HepG2 (cell line): ENCODE data around the gene ZNF22. TPM values are rescaled to one million over a fixed set of nuclear protein-coding genes. Genes with fewer than 3 reads are reported as not detected.

Experiments used
- ATAC-seq: fragments of 200-7000 bp; cut with Tn5 transposase; 3 replicates; pipeline ENCODE4 v1.9.1; 2020; ENCODE audit warnings: mild to moderate bottlenecking, moderate library complexity
- BruUV-seq: library from RNA; stranded (reverse); fragments of 400-500 nt; replicated peaks from 2 replicates; lab custom pipeline; 2021; lab: Mats Ljungman, UMichigan
- CTCF ChIA-PET: fragments of 300-600 bp; formaldehyde crosslinking; extraction: SDS; loops from one replicate; lab custom pipeline; 2021; ENCODE audit warnings: low total read pairs, inconsistent platforms, low intra/inter-chr PET ratio; lab: Yijun Ruan, JAX
- POLR2A ChIA-PET: fragments of 350-600 bp; sonication (Branson Sonifier 250); formaldehyde crosslinking; loops from one replicate; lab custom pipeline; 2020; ENCODE audit warnings: antibody characterized with exemption, inconsistent platforms; lab: Yijun Ruan, JAX
- DNase-seq: peaks from one replicate; pipeline ENCODE4 v3.0.0-alpha.2; 2015; ENCODE audit warnings: low spot score
- FAIRE-seq: peaks from 3 replicates; lab custom pipeline; 2011; peaks lifted over from hg19 to GRCh38; lab: Jason Lieb, UNC
- H2AFZ ChIP-seq: one replicate; pipeline ENCODE4 v1.6.1; 2011; ENCODE audit warnings: low read length, inconsistent platforms
- H3K27ac ChIP-seq: fragments of 300-600 bp; 3 replicates; pipeline ENCODE4 v1.8.0; 2011; ENCODE audit warnings: mixed run types, mild to moderate bottlenecking, mixed read lengths, low read length, inconsistent platforms; ENCODE audit not compliant: insufficient read depth; ENCODE audit errors: extremely low read length
- H3K27me3 ChIP-seq, 2 experiments: fragments of 200-600 bp in 1 of 2; 2 replicates in 1 of 2; 3 replicates in 1 of 2; pipeline versions ENCODE4 v1.6.0 to v1.8.0; 2011; ENCODE audit warnings: low read length in 2 of 2, mild to moderate bottlenecking in 2 of 2, moderate library complexity in 2 of 2, inconsistent platforms in 1 of 2; ENCODE audit not compliant: insufficient read depth in 2 of 2, control insufficient read depth in 1 of 2
- H3K36me3 ChIP-seq, 2 experiments: fragments of 200-600 bp in 1 of 2; replicated peaks in 1 of 2; 2 replicates in 1 of 2; 3 replicates in 1 of 2; pipeline versions ENCODE4 v1.5.1 to v1.8.0; 2011; ENCODE audit warnings: low read length in 2 of 2, inconsistent platforms in 1 of 2; ENCODE audit not compliant: insufficient read depth in 2 of 2, control insufficient read depth in 1 of 2
- H3K4me1 ChIP-seq: 2 replicates; pipeline ENCODE4 v1.5.1; 2012; ENCODE audit warnings: low read length, inconsistent platforms; ENCODE audit not compliant: insufficient read depth
- H3K4me2 ChIP-seq: 2 replicates; pipeline ENCODE4 v1.6.0; 2011; ENCODE audit warnings: low read depth, low read length, inconsistent platforms
- H3K4me3 ChIP-seq, 3 experiments: fragments of 200-600 bp in 1 of 3; sonication (generic), shearing (Covaris generic) in 1 of 3; replicated peaks in 1 of 3; 2 replicates each; pipeline ENCODE4 v1.5.1; 2011 to 2016; ENCODE audit warnings: low read length in 3 of 3, inconsistent platforms in 2 of 3, low read depth in 2 of 3, mild to moderate bottlenecking in 2 of 3, control low read depth in 1 of 3, mixed read lengths in 1 of 3; ENCODE audit not compliant: insufficient read depth in 1 of 3
- H3K79me2 ChIP-seq: one replicate; pipeline ENCODE4 v1.6.1; 2011; ENCODE audit warnings: low read length, inconsistent platforms; ENCODE audit not compliant: insufficient read depth
- H3K9ac ChIP-seq: 2 replicates; pipeline ENCODE4 v1.6.0; 2011; ENCODE audit warnings: mild to moderate bottlenecking, low read depth, low read length, inconsistent platforms; ENCODE audit not compliant: insufficient read depth
- H3K9me3 ChIP-seq: 2 replicates; pipeline ENCODE4 v1.5.1; 2012; ENCODE audit warnings: mild to moderate bottlenecking, low read length
- H4K20me1 ChIP-seq: 2 replicates; pipeline ENCODE4 v1.6.0; 2011; ENCODE audit warnings: inconsistent platforms, mild to moderate bottlenecking, low read length, moderate library complexity; ENCODE audit not compliant: insufficient read depth
- BCL3 ChIP-seq: sonication (generic); formaldehyde crosslinking; IDR thresholded peaks from 2 replicates; pipeline ENCODE4 v1.5.1; 2020; ENCODE audit warnings: mild to moderate bottlenecking, missing genetic modification reagents, moderate library complexity
- EP300 ChIP-seq, 3 experiments: sonication (generic) in 1 of 3; formaldehyde crosslinking in 1 of 3; IDR thresholded peaks; 2 replicates each; pipeline versions ENCODE4 v1.5.1 to v1.6.1; 2011 to 2020; ENCODE audit warnings: low read depth in 2 of 3, low read length in 2 of 3, borderline replicate concordance in 1 of 3, improper control_type of control experiment in 1 of 3, mild to moderate bottlenecking in 1 of 3, missing genetic modification reagents in 1 of 3, moderate library complexity in 1 of 3
- FOSL2 ChIP-seq: sonication (generic); formaldehyde crosslinking; IDR thresholded peaks from 2 replicates; pipeline ENCODE4 v1.4.0; 2020; ENCODE audit warnings: missing genetic modification reagents
- FOXP1 ChIP-seq, 2 experiments: fragments of 450-650 bp in 1 of 2; IDR thresholded peaks; 2 replicates each; pipeline ENCODE4 v1.6.1; 2017 to 2018; ENCODE audit warnings: antibody characterized with exemption in 1 of 2
- JUND ChIP-seq: sonication (generic); formaldehyde crosslinking; IDR thresholded peaks from 2 replicates; pipeline ENCODE4 v1.8.0; 2022; ENCODE audit warnings: mild to moderate bottlenecking, missing genetic modification reagents
- KLF16 ChIP-seq, 2 experiments: sonication (generic) in 1 of 2; formaldehyde crosslinking in 1 of 2; IDR thresholded peaks; 2 replicates each; pipeline versions ENCODE4 v1.6.1 to v1.8.0; 2016 to 2023; ENCODE audit warnings: missing genetic modification reagents in 2 of 2, missing compliant biosample characterization in 1 of 2
- MIXL1 ChIP-seq: IDR thresholded peaks from 2 replicates; pipeline ENCODE4 v1.6.1; 2016
- NCOA2 ChIP-seq: sonication (generic); formaldehyde crosslinking; IDR thresholded peaks from 2 replicates; pipeline ENCODE4 v1.8.0; 2022; ENCODE audit warnings: inconsistent platforms
- NR2F2 ChIP-seq: IDR thresholded peaks from 2 replicates; pipeline ENCODE4 v1.6.1; 2012; ENCODE audit warnings: low read depth, inconsistent platforms, borderline replicate concordance
- PLRG1 ChIP-seq: fragments of 450-650 bp; conservative IDR thresholded peaks from 2 replicates; pipeline ENCODE4 v1.6.1; 2016
- SMAD3 ChIP-seq: sonication (generic); formaldehyde crosslinking; IDR thresholded peaks from 2 replicates; pipeline ENCODE4 v1.4.0; 2020; ENCODE audit warnings: missing genetic modification reagents
- TBL1XR1 ChIP-seq: fragments of 150-350 bp; IDR thresholded peaks from 2 replicates; pipeline ENCODE4 v1.6.1; 2014; ENCODE audit warnings: borderline replicate concordance, low read length; ENCODE audit not compliant: partially characterized antibody
- ZNF800 ChIP-seq: sonication (generic); formaldehyde crosslinking; IDR thresholded peaks from 2 replicates; pipeline ENCODE4 v1.4.0; 2020; ENCODE audit warnings: missing genetic modification reagents
- WGBS: methylation state at CpG from one replicate; pipeline ENCODE4 v1.1.6; 2017; ENCODE audit warnings: low lambda C conversion rate; 5-methylcytosine and 5-hydroxymethylcytosine counted together
- in situ Hi-C: cut with HindIII; loops from 2 replicates; pipeline ENCODE4 v1.10.0; 2017; ENCODE audit warnings: low pct_unique_long_range_greater_than_20kb; ENCODE audit not compliant: extremely low pct_ligation_motif_present
- intact Hi-C: fragments of 100-400 bp; cut with micrococcal nuclease; formaldehyde crosslinking; loops from one replicate; pipeline ENCODE4 v1.10.0; 2022; ENCODE audit not compliant: unreplicated experiment
- polyA plus RNA-seq, 8 experiments: library from polyadenylated mRNA; depleted of rRNA in 3 of 8; stranded (reverse) in 7 of 8; unstranded in 1 of 8; fragments of >200 nt; fragmentation: Illumina TruSeq in 4 of 8; extraction: Trizol in 4 of 8; gene quantifications; 2 replicates each; pipeline versions ENCODE4 v1.2.1 to v1.2.3, GENCODE V29; 2011 to 2016; ENCODE audit warnings: low read depth in 4 of 8, missing spikeins in 1 of 8, mixed read lengths in 1 of 8; ENCODE audit not compliant: insufficient read depth in 1 of 8
- total RNA-seq, 5 experiments: library from RNA; depleted of rRNA; stranded (reverse); fragments of >200 nt; fragmentation: Illumina TruSeq; extraction: Trizol; gene quantifications; 2 replicates each; pipeline ENCODE4 v1.2.3, GENCODE V29; 2016; ENCODE audit warnings: low read depth in 1 of 5
- TF ChIP-seq, protein P1 (sequence below): sonication (generic); formaldehyde crosslinking; IDR thresholded peaks from 2 replicates; pipeline ENCODE4 v1.4.0; 2020; ENCODE audit warnings: low read depth, missing genetic modification reagents
- TF ChIP-seq, protein P2 (sequence below): sonication (generic); formaldehyde crosslinking; IDR thresholded peaks from 2 replicates; pipeline ENCODE4 v1.9.0; 2021; ENCODE audit warnings: missing genetic modification reagents, mild to moderate bottlenecking, borderline replicate concordance

Gene ZNF22
- total and polyA plus RNA-seq, 2 of the 13 experiments (the other 11 are each of a cell fraction or from before 2014, with no cell fraction given) = 0.40 to 1.3 TPM

DNA sequence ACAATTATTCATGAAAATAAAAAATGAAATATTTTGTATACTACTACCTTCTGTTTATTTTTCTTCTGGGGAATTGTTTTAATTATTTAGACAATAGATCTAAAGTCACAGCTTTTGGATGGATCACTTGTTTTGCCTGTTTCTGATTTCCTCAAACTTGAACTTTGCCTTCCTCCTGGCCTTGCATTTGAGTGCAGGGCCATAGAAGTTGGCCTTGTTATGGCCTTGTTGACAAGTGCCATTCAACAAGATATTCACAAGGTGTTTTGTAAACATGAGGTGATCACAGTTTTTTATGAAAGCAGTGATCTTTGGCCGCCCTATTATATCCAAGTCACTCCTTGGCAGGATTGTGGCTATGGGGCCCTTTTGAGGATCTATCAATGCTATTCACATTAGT is 4.6 kb downstream of the ZNF22 start:
- FAIRE-seq (no peak), ATAC-seq (peak; percentile 27), DNase-seq (peak; percentile 49)
- H3K9ac ChIP-seq = no peak overlapping the region
- intact Hi-C loops (loop anchor here (10.0 kb wide), 1 partner anchor 440 kb away; no protein-coding TSS in a partner anchor), in situ Hi-C loops (loop anchor here (25.0 kb wide), 2 partner anchors 232 to 432 kb away; no protein-coding TSS in a partner anchor)
- no TSS peak for BruUV-seq
- H3K4me1 ChIP-seq = peaks cover 72% of the 10 kb centered on the region
- ChIA-PET CTCF (no interaction called here), POLR2A (interaction anchor here (1.5 to 6.3 kb wide), 4 partner anchors 10 to 26 kb away, joined by 3 to 119 read pairs (median 26); partner anchors contain the start of gene DEPP1)
- peak overlapping the region; percentile 47 for H3K4me2 ChIP-seq
- no peak overlapping the region for H3K27ac ChIP-seq
- H3K9me3 ChIP-seq = no peaks in the 10 kb centered on the region
- WGBS = 46% methylated on average over 1 of the region's 1 CpG
- no peak overlapping the region for H2AFZ ChIP-seq
- no peak overlapping the region for H3K4me3 ChIP-seq
- no peaks in the 10 kb centered on the region for H3K36me3 ChIP-seq
- H3K79me2 ChIP-seq = no peaks in the 10 kb centered on the region
- no peaks in the 10 kb centered on the region for H4K20me1 ChIP-seq
- no peaks in the 10 kb centered on the region for H3K27me3 ChIP-seq
- TF ChIP-seq JUND (peak; percentile 41; the same call in 1 of the 2 replicates), SMAD3 (CRISPR knock-in tag) (peak; percentile 64; the same call in 1 of the 2 replicates), KLF16 (CRISPR knock-in tag; IDR thresholded peaks at IDR 0.05) (0 out of 4 replicates have a peak, but pooled peaks of 1 of the 2 experiments have one; percentile 26), TBL1XR1 (peak; percentile 77), EP300 (IDR thresholded peaks at IDR 0.05; ENCODE audit: low read depth in 2 of 2, low read length in 2 of 2) (peak in 1 of 2 experiments; percentile 86; a peak in 2 of 4 replicates), EP300 (CRISPR knock-in tag; IDR thresholded peaks at IDR 0.05; ENCODE audit: borderline replicate concordance) (no peak; the same call in 1 of the 2 replicates), ZNF800 (no peak), PLRG1 (no peak), BCL3 (CRISPR knock-in tag) (no peak), NR2F2 (peak; percentile 66), NCOA2 (peak; percentile 85), MIXL1 (CRISPR knock-in tag) (peak; percentile 68; the same call in 1 of the 2 replicates), FOXP1 (IDR thresholded peaks at IDR 0.05) (no peak), FOXP1 (CRISPR knock-in tag; IDR thresholded peaks at IDR 0.05) (peak; percentile 98), FOSL2 (CRISPR knock-in tag) (0 out of 2 replicates have a peak, but pooled peaks have one; percentile 17)
- TF ChIP-seq, protein P1, sequence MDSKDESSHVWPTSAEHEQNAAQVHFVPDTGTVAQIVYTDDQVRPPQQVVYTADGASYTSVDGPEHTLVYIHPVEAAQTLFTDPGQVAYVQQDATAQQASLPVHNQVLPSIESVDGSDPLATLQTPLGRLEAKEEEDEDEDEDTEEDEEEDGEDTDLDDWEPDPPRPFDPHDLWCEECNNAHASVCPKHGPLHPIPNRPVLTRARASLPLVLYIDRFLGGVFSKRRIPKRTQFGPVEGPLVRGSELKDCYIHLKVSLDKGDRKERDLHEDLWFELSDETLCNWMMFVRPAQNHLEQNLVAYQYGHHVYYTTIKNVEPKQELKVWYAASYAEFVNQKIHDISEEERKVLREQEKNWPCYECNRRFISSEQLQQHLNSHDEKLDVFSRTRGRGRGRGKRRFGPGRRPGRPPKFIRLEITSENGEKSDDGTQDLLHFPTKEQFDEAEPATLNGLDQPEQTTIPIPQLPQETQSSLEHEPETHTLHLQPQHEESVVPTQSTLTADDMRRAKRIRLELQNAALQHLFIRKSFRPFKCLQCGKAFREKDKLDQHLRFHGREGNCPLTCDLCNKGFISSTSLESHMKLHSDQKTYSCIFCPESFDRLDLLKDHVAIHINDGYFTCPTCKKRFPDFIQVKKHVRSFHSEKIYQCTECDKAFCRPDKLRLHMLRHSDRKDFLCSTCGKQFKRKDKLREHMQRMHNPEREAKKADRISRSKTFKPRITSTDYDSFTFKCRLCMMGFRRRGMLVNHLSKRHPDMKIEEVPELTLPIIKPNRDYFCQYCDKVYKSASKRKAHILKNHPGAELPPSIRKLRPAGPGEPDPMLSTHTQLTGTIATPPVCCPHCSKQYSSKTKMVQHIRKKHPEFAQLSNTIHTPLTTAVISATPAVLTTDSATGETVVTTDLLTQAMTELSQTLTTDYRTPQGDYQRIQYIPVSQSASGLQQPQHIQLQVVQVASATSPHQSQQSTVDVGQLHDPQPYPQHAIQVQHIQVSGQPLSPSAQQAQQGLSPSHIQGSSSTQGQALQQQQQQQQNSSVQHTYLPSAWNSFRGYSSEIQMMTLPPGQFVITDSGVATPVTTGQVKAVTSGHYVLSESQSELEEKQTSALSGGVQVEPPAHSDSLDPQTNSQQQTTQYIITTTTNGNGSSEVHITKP (CRISPR knock-in tag) = 0 out of 2 replicates have a peak, but pooled peaks have one; percentile 18
- TF ChIP-seq, protein P2, sequence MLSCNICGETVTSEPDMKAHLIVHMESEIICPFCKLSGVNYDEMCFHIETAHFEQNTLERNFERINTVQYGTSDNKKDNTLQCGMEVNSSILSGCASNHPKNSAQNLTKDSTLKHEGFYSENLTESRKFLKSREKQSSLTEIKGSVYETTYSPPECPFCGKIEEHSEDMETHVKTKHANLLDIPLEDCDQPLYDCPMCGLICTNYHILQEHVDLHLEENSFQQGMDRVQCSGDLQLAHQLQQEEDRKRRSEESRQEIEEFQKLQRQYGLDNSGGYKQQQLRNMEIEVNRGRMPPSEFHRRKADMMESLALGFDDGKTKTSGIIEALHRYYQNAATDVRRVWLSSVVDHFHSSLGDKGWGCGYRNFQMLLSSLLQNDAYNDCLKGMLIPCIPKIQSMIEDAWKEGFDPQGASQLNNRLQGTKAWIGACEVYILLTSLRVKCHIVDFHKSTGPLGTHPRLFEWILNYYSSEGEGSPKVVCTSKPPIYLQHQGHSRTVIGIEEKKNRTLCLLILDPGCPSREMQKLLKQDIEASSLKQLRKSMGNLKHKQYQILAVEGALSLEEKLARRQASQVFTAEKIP = no peak
